ENCODE results near the gene TUB.

TUB gene

GRCh38 chr11:8047382-8047781, 33.6 kb upstream of the TUB start:
- no peak for DNase-seq

GRCh38 chr11:8049084-8049483, 31.9 kb upstream of the TUB start:
- no peak for DNase-seq

GRCh38 chr11:8055091-8055835, 25.7 kb upstream of the TUB start:
- DNase-seq = no peak

GRCh38 chr11:8055836-8056526, 25.0 kb upstream of the TUB start:
- no peak for DNase-seq

GRCh38 chr11:8056810-8057463, 24.1 kb upstream of the TUB start:
- DNase-seq = no peak

GRCh38 chr11:8058216-8058615, 22.8 kb upstream of the TUB start:
- DNase-seq = no peak

GRCh38 chr11:8059030-8059429, 22.0 kb upstream of the TUB start:
- no peak for DNase-seq

- no peak for DNase-seq
Observed at GRCh38 chr11:8059571-8060011, 21.4 kb upstream of the TUB start.

- DNase-seq = no peak
Observed at GRCh38 chr11:8060146-8060719, 20.8 kb upstream of the TUB start.

- no peak for DNase-seq
Observed at GRCh38 chr11:8060801-8061554, 20.0 kb upstream of the TUB start.

- DNase-seq = no peak
Observed at GRCh38 chr11:8061555-8062428, 19.2 kb upstream of the TUB start.

GRCh38 chr11:8062781-8063257, 18.2 kb upstream of the TUB start:
- no peak for DNase-seq

GRCh38 chr11:8063324-8063723, 17.7 kb upstream of the TUB start:
- DNase-seq = no peak

- DNase-seq = no peak
Observed at GRCh38 chr11:8065031-8065430, 16.0 kb upstream of the TUB start.

GRCh38 chr11:8066036-8066910, 14.7 kb upstream of the TUB start:
- no peak for DNase-seq

GRCh38 chr11:8066911-8067455, 14.0 kb upstream of the TUB start:
- no peak for DNase-seq

GRCh38 chr11:8067567-8067928, 13.5 kb upstream of the TUB start:
- DNase-seq = no peak

GRCh38 chr11:8067929-8068575, 13.0 kb upstream of the TUB start:
- DNase-seq = no peak

GRCh38 chr11:8068605-8069221, 12.3 kb upstream of the TUB start:
- DNase-seq = no peak
